ENCODE data around the gene ZBTB8A. TPM values are rescaled to one million over a fixed set of nuclear protein-coding genes. Genes with fewer than 3 reads are reported as not detected.
A peak's percentile ranks its signal among the peaks of the same experiment; 100 is the strongest.
"Not testable (repeated sequence)": the region's sequence is repeated elsewhere in the genome, so short reads cannot be mapped to it uniquely, and the experiment has no call there.

The ZBTB8A gene
- total RNA-seq, 3 donors from 2014 or later, result 6.6 to 10.0 (median 9.6) TPM

DNA sequence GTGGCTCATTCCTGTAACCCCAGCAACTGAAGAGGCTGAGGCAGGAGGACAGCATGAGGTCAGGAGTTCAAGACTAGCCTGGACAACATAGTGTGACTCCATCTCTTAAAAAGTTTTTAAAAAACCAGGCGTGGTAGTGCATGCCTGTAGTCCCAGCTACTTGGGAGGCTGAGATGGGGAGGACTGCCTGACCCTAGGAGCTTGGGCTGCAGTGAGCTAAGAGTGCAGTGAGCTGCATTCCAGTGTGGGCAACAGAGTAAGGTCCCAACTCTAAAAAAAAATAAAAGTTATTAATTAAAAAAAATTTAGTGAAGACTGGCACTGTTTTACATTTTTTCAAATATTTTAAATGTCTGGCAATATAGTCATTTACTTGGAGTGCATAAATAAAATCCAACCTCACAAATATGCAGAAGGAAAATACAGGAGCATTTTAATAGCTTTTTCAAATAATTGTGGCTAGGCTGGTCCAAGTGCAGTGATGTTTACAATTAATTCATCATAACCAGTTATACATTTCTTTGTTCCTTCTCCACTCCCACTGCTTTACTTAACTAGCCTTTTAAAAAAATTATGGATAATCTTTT lies 100.4 kb downstream of the ZBTB8A start:
- TF ChIP-seq POLR2AphosphoS5 (IDR thresholded peaks at IDR 0.05), result no peak
- TF ChIP-seq, protein P1, sequence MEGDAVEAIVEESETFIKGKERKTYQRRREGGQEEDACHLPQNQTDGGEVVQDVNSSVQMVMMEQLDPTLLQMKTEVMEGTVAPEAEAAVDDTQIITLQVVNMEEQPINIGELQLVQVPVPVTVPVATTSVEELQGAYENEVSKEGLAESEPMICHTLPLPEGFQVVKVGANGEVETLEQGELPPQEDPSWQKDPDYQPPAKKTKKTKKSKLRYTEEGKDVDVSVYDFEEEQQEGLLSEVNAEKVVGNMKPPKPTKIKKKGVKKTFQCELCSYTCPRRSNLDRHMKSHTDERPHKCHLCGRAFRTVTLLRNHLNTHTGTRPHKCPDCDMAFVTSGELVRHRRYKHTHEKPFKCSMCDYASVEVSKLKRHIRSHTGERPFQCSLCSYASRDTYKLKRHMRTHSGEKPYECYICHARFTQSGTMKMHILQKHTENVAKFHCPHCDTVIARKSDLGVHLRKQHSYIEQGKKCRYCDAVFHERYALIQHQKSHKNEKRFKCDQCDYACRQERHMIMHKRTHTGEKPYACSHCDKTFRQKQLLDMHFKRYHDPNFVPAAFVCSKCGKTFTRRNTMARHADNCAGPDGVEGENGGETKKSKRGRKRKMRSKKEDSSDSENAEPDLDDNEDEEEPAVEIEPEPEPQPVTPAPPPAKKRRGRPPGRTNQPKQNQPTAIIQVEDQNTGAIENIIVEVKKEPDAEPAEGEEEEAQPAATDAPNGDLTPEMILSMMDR (IDR thresholded peaks at IDR 0.05), result no peak
- TF ChIP-seq POLR2A (IDR thresholded peaks at IDR 0.05), result no peak
- H3K27me3 ChIP-seq, result no peaks in the 10 kb centered on the region
- no peaks in the 10 kb centered on the region for H3K36me3 ChIP-seq

GRCh38 chr1:32642292-32642827 lies 103.1 kb downstream of the ZBTB8A start:
- H3K4me1 ChIP-seq; H3K36me3 ChIP-seq; H3K9me3 ChIP-seq; H3K4me3 ChIP-seq; H3K27me3 ChIP-seq; DNase-seq (ENCODE audit: low spot score in 2 of 2); intact Hi-C loops (cut with DNase I; ENCODE audit: low total_unique reads); H3K27ac ChIP-seq: not testable (repeated sequence)

More for the DNA sequence above, 100.4 kb downstream of the ZBTB8A start:
- Histone ChIP-seq H3K9me3 (no peaks in the 10 kb centered on the region), H3K4me3 (no peak overlapping the region), H3K27ac (no peak overlapping the region), H3K4me1 (no peaks in the 10 kb centered on the region)
- intact Hi-C loops (cut with DNase I; ENCODE audit: low total_unique reads), result no loop called here
- no peak for DNase-seq (ENCODE audit: low spot score in 2 of 2)

- no peak for TF ChIP-seq POLR2A (IDR thresholded peaks at IDR 0.05)
- TF ChIP-seq, protein P1 (IDR thresholded peaks at IDR 0.05), result no peak
- no peak for TF ChIP-seq POLR2AphosphoS5 (IDR thresholded peaks at IDR 0.05)
- Histone ChIP-seq H3K4me1 (no peaks in the 10 kb centered on the region), H3K27ac (no peak overlapping the region), H3K4me3 (no peak overlapping the region), H3K27me3 (no peaks in the 10 kb centered on the region), H3K9me3 (no peaks in the 10 kb centered on the region), H3K36me3 (no peaks in the 10 kb centered on the region)
- intact Hi-C loops (cut with DNase I; ENCODE audit: low total_unique reads), result no loop called here
- DNase-seq (ENCODE audit: low spot score in 2 of 2), result no peak
These were observed 105.2 kb downstream of the ZBTB8A start for GRCh38 chr1:32644426-32644825.

- intact Hi-C loops (cut with DNase I; ENCODE audit: low total_unique reads), result no loop called here
These were observed 108.3 kb downstream of the ZBTB8A start for GRCh38 chr1:32647308-32648134.

DNA sequence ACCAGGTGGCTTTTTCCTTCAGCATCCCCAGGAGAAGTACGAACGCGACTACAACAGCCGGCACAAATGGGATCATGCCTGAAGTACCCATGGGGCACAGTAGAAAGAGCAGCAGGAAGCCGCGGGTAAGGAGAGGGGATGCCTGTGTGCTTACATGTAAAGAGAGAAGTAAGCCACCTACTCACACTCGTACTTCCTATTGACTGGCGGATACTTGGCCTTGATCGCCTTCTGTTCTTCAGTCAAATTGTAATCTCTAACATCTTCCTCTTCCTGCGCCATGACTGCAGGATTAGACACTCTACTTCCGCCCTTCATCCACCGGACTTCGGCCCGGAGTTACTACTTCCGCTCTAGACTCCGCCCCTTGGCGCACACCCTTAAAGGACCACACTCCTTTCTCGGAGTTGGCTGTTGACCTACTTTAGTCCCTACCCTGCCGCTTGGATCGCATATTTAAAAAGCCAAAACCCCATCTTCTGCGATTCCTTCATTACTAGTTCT lies 111.1 kb downstream of the ZBTB8A start, which contains the start of gene ZBTB8OS:
TSS of gene ZBTB8OS (minus strand) at position 303 of the 504 bp plus-strand sequence. CDS start at position 282, 21 bp downstream.
- no peaks in the 10 kb centered on the region for H3K9me3 ChIP-seq
- peak; percentile 91 to 92 for DNase-seq (ENCODE audit: low spot score in 2 of 2)
- H3K27me3 ChIP-seq, result no peaks in the 10 kb centered on the region
- peak within 1 kb of the TSS; percentile 80 to 88 (median 82) for H3K4me3 ChIP-seq
- peaks cover 1% of the 10 kb centered on the region for H3K36me3 ChIP-seq
- TF ChIP-seq, protein P1 (IDR thresholded peaks at IDR 0.05), result no peak
- no peak for TF ChIP-seq POLR2A (IDR thresholded peaks at IDR 0.05)
- peak; percentile 26 to 82 (median 58) for TF ChIP-seq POLR2AphosphoS5 (IDR thresholded peaks at IDR 0.05)
- H3K27ac ChIP-seq, result peak within 1 kb of the TSS; percentile 98 to 100
- intact Hi-C loops (cut with DNase I; ENCODE audit: low total_unique reads), result no loop called here
- H3K4me1 ChIP-seq, result peaks cover 0 to 6% of the 10 kb centered on the region in 2 donors

More at GRCh38 chr1:32647308-32648134, 108.3 kb downstream of the ZBTB8A start:
- Histone ChIP-seq H3K9me3 (no peaks in the 10 kb centered on the region), H3K4me3 (no peak overlapping the region), H3K36me3 (no peaks in the 10 kb centered on the region), H3K4me1 (peaks cover 0 to 2% of the 10 kb centered on the region in 2 donors), H3K27me3 (no peaks in the 10 kb centered on the region), H3K27ac (no peak overlapping the region)
- no peak for TF ChIP-seq POLR2A (IDR thresholded peaks at IDR 0.05)
- TF ChIP-seq, protein P1 (IDR thresholded peaks at IDR 0.05), result no peak
- no peak for DNase-seq (ENCODE audit: low spot score in 2 of 2)

Measured in breast epithelium (tissue), 4 donors.